Measurements from ENCODE around the gene DHX9.

The DHX9 gene

GRCh38 chr1:182803846-182804245 lies 35.3 kb upstream of the DHX9 start:
- TF ChIP-seq, protein P1, sequence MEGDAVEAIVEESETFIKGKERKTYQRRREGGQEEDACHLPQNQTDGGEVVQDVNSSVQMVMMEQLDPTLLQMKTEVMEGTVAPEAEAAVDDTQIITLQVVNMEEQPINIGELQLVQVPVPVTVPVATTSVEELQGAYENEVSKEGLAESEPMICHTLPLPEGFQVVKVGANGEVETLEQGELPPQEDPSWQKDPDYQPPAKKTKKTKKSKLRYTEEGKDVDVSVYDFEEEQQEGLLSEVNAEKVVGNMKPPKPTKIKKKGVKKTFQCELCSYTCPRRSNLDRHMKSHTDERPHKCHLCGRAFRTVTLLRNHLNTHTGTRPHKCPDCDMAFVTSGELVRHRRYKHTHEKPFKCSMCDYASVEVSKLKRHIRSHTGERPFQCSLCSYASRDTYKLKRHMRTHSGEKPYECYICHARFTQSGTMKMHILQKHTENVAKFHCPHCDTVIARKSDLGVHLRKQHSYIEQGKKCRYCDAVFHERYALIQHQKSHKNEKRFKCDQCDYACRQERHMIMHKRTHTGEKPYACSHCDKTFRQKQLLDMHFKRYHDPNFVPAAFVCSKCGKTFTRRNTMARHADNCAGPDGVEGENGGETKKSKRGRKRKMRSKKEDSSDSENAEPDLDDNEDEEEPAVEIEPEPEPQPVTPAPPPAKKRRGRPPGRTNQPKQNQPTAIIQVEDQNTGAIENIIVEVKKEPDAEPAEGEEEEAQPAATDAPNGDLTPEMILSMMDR (IDR thresholded peaks at IDR 0.05; ENCODE audit: low read depth, low read length, missing control alignments): no peak
- DNase-seq (ENCODE audit: low read depth): no peak
- H3K4me3 ChIP-seq (ENCODE audit: low read depth, low read length): no peak overlapping the region

GRCh38 chr1:182806015-182806678 lies 33.0 kb upstream of the DHX9 start:
- TF ChIP-seq, protein P1 (IDR thresholded peaks at IDR 0.05; ENCODE audit: low read depth, low read length, missing control alignments): peak; percentile 6
- no peak for DNase-seq (ENCODE audit: low read depth)
- H3K4me3 ChIP-seq (ENCODE audit: low read depth, low read length): no peak overlapping the region

DNA sequence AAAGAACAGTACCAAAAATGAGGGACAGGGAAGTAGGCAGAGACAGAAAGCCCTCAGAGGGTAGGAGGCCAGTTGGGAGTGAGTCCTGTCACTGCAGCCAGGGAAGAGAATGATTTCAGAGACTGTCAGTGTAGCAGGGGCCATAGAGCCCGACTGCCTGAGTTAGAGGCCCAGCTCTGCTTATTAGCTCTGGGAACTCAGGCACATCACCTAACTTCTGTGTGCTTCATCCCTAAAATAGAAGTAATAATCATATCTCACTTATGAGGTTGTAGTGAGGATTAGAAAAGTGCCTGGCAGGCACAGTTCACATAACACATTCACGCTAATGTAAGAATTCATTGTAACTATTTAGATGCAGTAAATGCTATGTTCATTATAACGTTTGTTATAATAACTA lies 31.2 kb upstream of the DHX9 start:
- no peak for DNase-seq (ENCODE audit: low read depth)
- TF ChIP-seq, protein P1 (IDR thresholded peaks at IDR 0.05; ENCODE audit: low read depth, low read length, missing control alignments): no peak
- no peak overlapping the region for H3K4me3 ChIP-seq (ENCODE audit: low read depth, low read length)

DNA sequence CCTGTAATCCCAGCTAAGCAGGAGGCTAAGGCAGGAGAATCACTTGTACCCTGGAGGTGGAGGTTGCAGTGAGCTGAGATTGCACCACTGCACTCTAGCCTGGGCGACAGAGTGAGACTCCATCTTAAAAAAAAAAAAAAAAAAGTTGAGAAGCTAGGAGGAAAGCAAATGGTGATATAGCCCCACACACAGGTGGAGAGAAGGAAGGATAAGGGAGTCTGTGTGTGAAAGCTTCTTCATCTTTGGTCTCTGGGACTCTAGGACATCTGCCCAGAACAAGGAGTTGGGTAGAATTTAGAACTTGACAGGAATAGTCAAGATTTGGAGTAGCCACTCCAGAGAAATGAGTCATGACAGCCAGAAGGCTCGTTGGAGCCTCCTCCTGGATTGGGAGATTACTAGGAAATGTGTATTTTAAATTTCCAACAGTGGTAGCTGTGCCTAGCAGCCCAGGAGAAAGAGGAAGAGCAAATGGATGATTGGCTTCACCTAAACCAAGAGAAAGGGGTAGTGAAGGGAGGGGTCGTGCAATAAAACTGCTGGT lies 29.7 kb upstream of the DHX9 start:
- TF ChIP-seq, protein P1 (IDR thresholded peaks at IDR 0.05; ENCODE audit: low read depth, low read length, missing control alignments): no peak
- DNase-seq (ENCODE audit: low read depth): no peak
- no peak overlapping the region for H3K4me3 ChIP-seq (ENCODE audit: low read depth, low read length)

DNA sequence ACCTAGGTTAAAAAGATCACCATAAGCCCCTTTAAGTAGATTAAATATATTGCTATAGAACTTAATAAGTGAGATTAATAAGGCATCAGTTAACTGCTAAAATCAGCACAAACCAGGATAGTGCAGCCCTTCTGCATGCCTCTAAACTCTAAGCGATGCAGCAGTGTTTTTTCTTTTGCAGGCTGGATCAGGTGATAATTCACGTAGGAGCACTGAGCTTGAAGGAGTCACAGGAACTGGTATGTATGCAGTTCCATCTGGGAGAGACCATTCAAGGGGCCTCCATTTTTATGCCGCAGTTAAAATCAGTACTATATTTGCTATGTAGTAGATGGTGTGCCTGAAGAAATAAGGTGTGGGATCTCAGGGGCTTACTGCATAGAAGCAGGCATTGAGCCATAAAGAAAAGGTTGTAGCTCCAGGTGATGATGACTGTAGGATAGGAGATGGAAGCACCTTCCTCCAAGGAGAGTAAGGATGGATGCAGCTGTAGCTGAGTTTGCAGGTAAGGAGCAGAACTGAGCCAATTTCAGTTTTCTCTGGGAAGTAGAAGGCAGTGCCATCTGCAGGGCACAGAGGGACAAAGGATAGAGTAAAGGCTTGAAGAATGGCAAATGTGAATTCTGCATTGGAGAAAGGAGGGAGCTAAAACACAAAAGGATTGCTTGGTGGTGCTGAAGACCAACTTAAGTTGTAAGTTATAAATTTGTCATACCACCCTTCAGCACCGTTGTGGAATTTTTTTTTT lies 27.0 kb upstream of the DHX9 start:
- TF ChIP-seq, protein P1 (IDR thresholded peaks at IDR 0.05; ENCODE audit: low read depth, low read length, missing control alignments): no peak
- no peak overlapping the region for H3K4me3 ChIP-seq (ENCODE audit: low read depth, low read length)
- DNase-seq (ENCODE audit: low read depth): no peak

DNA sequence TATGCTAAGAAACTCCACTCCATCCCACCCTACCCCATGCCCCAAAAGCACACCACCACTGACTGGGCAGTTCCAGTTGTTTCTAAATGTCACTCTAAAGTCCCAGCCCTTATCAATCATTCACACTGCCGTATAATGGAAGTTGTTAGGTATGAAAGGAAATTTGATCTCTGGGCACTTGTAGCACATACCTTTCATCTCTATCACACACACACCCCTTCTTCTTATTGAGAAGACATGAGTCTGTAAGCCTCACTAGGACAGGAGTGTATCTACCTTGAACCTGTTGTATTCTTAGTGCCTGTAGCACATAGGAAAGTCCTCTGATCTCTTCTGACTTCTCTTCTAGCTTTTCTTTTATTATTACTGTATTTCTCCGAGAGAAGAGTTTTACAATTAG lies 22.3 kb upstream of the DHX9 start:
- DNase-seq (ENCODE audit: low read depth): no peak
- no peak overlapping the region for H3K4me3 ChIP-seq (ENCODE audit: low read depth, low read length)
- TF ChIP-seq, protein P1 (IDR thresholded peaks at IDR 0.05; ENCODE audit: low read depth, low read length, missing control alignments): no peak
